HepG2 (cell line): ENCODE data around the gene KRTAP1-4. TPM values are rescaled to one million over a fixed set of nuclear protein-coding genes. Genes with fewer than 3 reads are reported as not detected.
"Not testable (repeated sequence)": the region's sequence is repeated elsewhere in the genome, so short reads cannot be mapped to it uniquely, and the experiment has no call there.

Experiments used
- ATAC-seq: fragments of 200-7000 bp; cut with Tn5 transposase; 3 replicates; pipeline ENCODE4 v1.9.1; 2020; ENCODE audit warnings: mild to moderate bottlenecking, moderate library complexity
- BruUV-seq: library from RNA; stranded (reverse); fragments of 400-500 nt; replicated peaks from 2 replicates; lab custom pipeline; 2021; lab: Mats Ljungman, UMichigan
- CTCF ChIA-PET: fragments of 300-600 bp; formaldehyde crosslinking; extraction: SDS; loops from one replicate; lab custom pipeline; 2021; ENCODE audit warnings: low total read pairs, inconsistent platforms, low intra/inter-chr PET ratio; lab: Yijun Ruan, JAX
- POLR2A ChIA-PET: fragments of 350-600 bp; sonication (Branson Sonifier 250); formaldehyde crosslinking; loops from one replicate; lab custom pipeline; 2020; ENCODE audit warnings: antibody characterized with exemption, inconsistent platforms; lab: Yijun Ruan, JAX
- DNase-seq: peaks from one replicate; pipeline ENCODE4 v3.0.0-alpha.2; 2015; ENCODE audit warnings: low spot score
- FAIRE-seq: peaks from 3 replicates; lab custom pipeline; 2011; peaks lifted over from hg19 to GRCh38; lab: Jason Lieb, UNC
- H2AFZ ChIP-seq: one replicate; pipeline ENCODE4 v1.6.1; 2011; ENCODE audit warnings: low read length, inconsistent platforms
- H3K27ac ChIP-seq: fragments of 300-600 bp; 3 replicates; pipeline ENCODE4 v1.8.0; 2011; ENCODE audit warnings: mixed run types, mild to moderate bottlenecking, mixed read lengths, low read length, inconsistent platforms; ENCODE audit not compliant: insufficient read depth; ENCODE audit errors: extremely low read length
- H3K27me3 ChIP-seq, 2 experiments: fragments of 200-600 bp in 1 of 2; 2 replicates in 1 of 2; 3 replicates in 1 of 2; pipeline versions ENCODE4 v1.6.0 to v1.8.0; 2011; ENCODE audit warnings: low read length in 2 of 2, mild to moderate bottlenecking in 2 of 2, moderate library complexity in 2 of 2, inconsistent platforms in 1 of 2; ENCODE audit not compliant: insufficient read depth in 2 of 2, control insufficient read depth in 1 of 2
- H3K36me3 ChIP-seq, 2 experiments: fragments of 200-600 bp in 1 of 2; replicated peaks in 1 of 2; 2 replicates in 1 of 2; 3 replicates in 1 of 2; pipeline versions ENCODE4 v1.5.1 to v1.8.0; 2011; ENCODE audit warnings: low read length in 2 of 2, inconsistent platforms in 1 of 2; ENCODE audit not compliant: insufficient read depth in 2 of 2, control insufficient read depth in 1 of 2
- H3K4me1 ChIP-seq: 2 replicates; pipeline ENCODE4 v1.5.1; 2012; ENCODE audit warnings: low read length, inconsistent platforms; ENCODE audit not compliant: insufficient read depth
- H3K4me2 ChIP-seq: 2 replicates; pipeline ENCODE4 v1.6.0; 2011; ENCODE audit warnings: low read depth, low read length, inconsistent platforms
- H3K4me3 ChIP-seq, 3 experiments: fragments of 200-600 bp in 1 of 3; sonication (generic), shearing (Covaris generic) in 1 of 3; replicated peaks in 1 of 3; 2 replicates each; pipeline ENCODE4 v1.5.1; 2011 to 2016; ENCODE audit warnings: low read length in 3 of 3, inconsistent platforms in 2 of 3, low read depth in 2 of 3, mild to moderate bottlenecking in 2 of 3, control low read depth in 1 of 3, mixed read lengths in 1 of 3; ENCODE audit not compliant: insufficient read depth in 1 of 3
- H3K79me2 ChIP-seq: one replicate; pipeline ENCODE4 v1.6.1; 2011; ENCODE audit warnings: low read length, inconsistent platforms; ENCODE audit not compliant: insufficient read depth
- H3K9ac ChIP-seq: 2 replicates; pipeline ENCODE4 v1.6.0; 2011; ENCODE audit warnings: mild to moderate bottlenecking, low read depth, low read length, inconsistent platforms; ENCODE audit not compliant: insufficient read depth
- H3K9me3 ChIP-seq: 2 replicates; pipeline ENCODE4 v1.5.1; 2012; ENCODE audit warnings: mild to moderate bottlenecking, low read length
- H4K20me1 ChIP-seq: 2 replicates; pipeline ENCODE4 v1.6.0; 2011; ENCODE audit warnings: inconsistent platforms, mild to moderate bottlenecking, low read length, moderate library complexity; ENCODE audit not compliant: insufficient read depth
- ZNF24 ChIP-seq: fragments of 450-650 bp; IDR thresholded peaks from 2 replicates; pipeline ENCODE4 v1.6.1; 2017; ENCODE audit warnings: antibody characterized with exemption, mild to moderate bottlenecking
- ZNF687 ChIP-seq: sonication (generic); formaldehyde crosslinking; IDR thresholded peaks from 2 replicates; pipeline ENCODE4 v1.5.1; 2020; ENCODE audit warnings: mild to moderate bottlenecking, missing genetic modification reagents, moderate library complexity
- ZNF768 ChIP-seq: sonication (generic); formaldehyde crosslinking; IDR thresholded peaks from 2 replicates; pipeline ENCODE4 v1.4.0; 2020; ENCODE audit warnings: missing genetic modification reagents
- WGBS: methylation state at CpG from one replicate; pipeline ENCODE4 v1.1.6; 2017; ENCODE audit warnings: low lambda C conversion rate; 5-methylcytosine and 5-hydroxymethylcytosine counted together
- in situ Hi-C: cut with HindIII; loops from 2 replicates; pipeline ENCODE4 v1.10.0; 2017; ENCODE audit warnings: low pct_unique_long_range_greater_than_20kb; ENCODE audit not compliant: extremely low pct_ligation_motif_present
- intact Hi-C: fragments of 100-400 bp; cut with micrococcal nuclease; formaldehyde crosslinking; loops from one replicate; pipeline ENCODE4 v1.10.0; 2022; ENCODE audit not compliant: unreplicated experiment
- polyA plus RNA-seq, 8 experiments: library from polyadenylated mRNA; depleted of rRNA in 3 of 8; stranded (reverse) in 7 of 8; unstranded in 1 of 8; fragments of >200 nt; fragmentation: Illumina TruSeq in 4 of 8; extraction: Trizol in 4 of 8; gene quantifications; 2 replicates each; pipeline versions ENCODE4 v1.2.1 to v1.2.3, GENCODE V29; 2011 to 2016; ENCODE audit warnings: low read depth in 4 of 8, missing spikeins in 1 of 8, mixed read lengths in 1 of 8; ENCODE audit not compliant: insufficient read depth in 1 of 8
- total RNA-seq, 5 experiments: library from RNA; depleted of rRNA; stranded (reverse); fragments of >200 nt; fragmentation: Illumina TruSeq; extraction: Trizol; gene quantifications; 2 replicates each; pipeline ENCODE4 v1.2.3, GENCODE V29; 2016; ENCODE audit warnings: low read depth in 1 of 5

The KRTAP1-4 gene
- total and polyA plus RNA-seq, 2 of the 13 experiments (the other 11 are each of a cell fraction or from before 2014, with no cell fraction given): not detected

GRCh38 chr17:41034346-41034935 lies 4.4 kb upstream of the KRTAP1-4 start, which contains the start of gene KRTAP1-3:
TSS of gene KRTAP1-3 (minus strand) at chr17:41034874. CDS start at chr17:41034821, 53 bp downstream.
- 72% methylated on average over 9 of the region's 10 CpGs for WGBS
- intact Hi-C loops, H3K9ac ChIP-seq, DNase-seq, H3K4me2 ChIP-seq, H3K4me3 ChIP-seq, BruUV-seq, ATAC-seq, H2AFZ ChIP-seq, H3K27me3 ChIP-seq, H3K79me2 ChIP-seq, H3K36me3 ChIP-seq, FAIRE-seq, in situ Hi-C loops, POLR2A ChIA-PET, H3K4me1 ChIP-seq, CTCF ChIA-PET, H3K27ac ChIP-seq, H4K20me1 ChIP-seq, H3K9me3 ChIP-seq: not testable (repeated sequence)
- TF ChIP-seq ZNF768 (CRISPR knock-in tag): peak; percentile 12; the same call in 1 of the 2 replicates
- TF ChIP-seq, all 625 proteins: peak for 1; not testable (repeated sequence) for 624

- H3K9ac ChIP-seq: no peak within 1 kb of the TSS
- no peaks in the 10 kb centered on the region for H3K36me3 ChIP-seq
- no peak for ATAC-seq
- DNase-seq: no peak
- H3K27me3 ChIP-seq: no peaks in the 10 kb centered on the region; a peak in 1 of 5 replicates
- BruUV-seq: no TSS peak
- H3K4me2 ChIP-seq: no peak within 1 kb of the TSS
- no peak within 1 kb of the TSS for H3K27ac ChIP-seq
- POLR2A ChIA-PET: interaction anchor here (0.6 kb wide), 1 partner anchor 1260 kb away, joined by 3 read pairs; no protein-coding TSS in a partner anchor
- CTCF ChIA-PET: no interaction called here
- H2AFZ ChIP-seq: no peak within 1 kb of the TSS
- 61% methylated on average over 5 of the region's 9 CpGs for WGBS
- FAIRE-seq: no peak
- TF ChIP-seq ZNF687: peak; percentile 23; the same call in 1 of the 2 replicates
- TF ChIP-seq ZNF24: no peak
- H4K20me1 ChIP-seq: no peaks in the 10 kb centered on the region
- no peaks in the 10 kb centered on the region for H3K4me1 ChIP-seq
- intact Hi-C loops: no loop called here
- in situ Hi-C loops: no loop called here
- H3K79me2 ChIP-seq: no peaks in the 10 kb centered on the region
- no peak within 1 kb of the TSS for H3K4me3 ChIP-seq
- no peaks in the 10 kb centered on the region for H3K9me3 ChIP-seq
Observed at GRCh38 chr17:41026715-41027471, 3.1 kb downstream of the KRTAP1-4 start, which contains the start of gene KRTAP1-5. TSS of gene KRTAP1-5 (minus strand) at chr17:41027208. CDS start at chr17:41027155, 53 bp downstream.
